Stimulated activated CD4-positive, alpha-beta T cell treated with anti-CD3 and anti-CD28 coated beads, TNF-alpha, amount 100 ng/mL, for 48 hours (primary cell): ENCODE results near the gene FAM89A.
"Not testable (repeated sequence)": the region's sequence is repeated elsewhere in the genome, so short reads cannot be mapped to it uniquely, and the experiment has no call there.

Experiments used
- DNase-seq, 3 donors: peaks; one replicate each; pipeline ENCODE4 v3.0.0-alpha.2; 2020; ENCODE audit warnings: low read depth in 3 of 3

Gene FAM89A

DNA sequence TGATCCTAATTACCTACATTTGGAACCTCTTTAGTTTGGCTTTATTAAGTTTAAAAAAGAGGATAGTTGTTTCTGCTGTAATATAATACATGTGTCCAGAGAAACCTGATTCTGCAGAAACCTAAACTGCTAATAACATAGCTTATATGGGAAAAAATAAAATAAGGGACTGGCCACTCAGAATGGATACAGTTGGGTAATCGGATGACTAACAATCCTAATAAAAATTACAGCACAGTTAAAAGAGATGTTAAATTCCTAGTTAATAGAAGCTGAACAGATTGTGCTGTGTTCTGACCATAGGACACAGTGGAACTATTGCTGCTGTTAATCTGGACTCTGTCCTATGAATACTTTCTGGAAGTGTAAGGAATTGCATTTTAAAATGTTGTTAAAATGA lies 45.2 kb downstream of the FAM89A start:
- no peak for DNase-seq

GRCh38 chr1:230992100-230992774 lies 47.8 kb downstream of the FAM89A start:
- no peak for DNase-seq

GRCh38 chr1:230987448-230987847 lies 52.6 kb downstream of the FAM89A start:
- no peak for DNase-seq

DNA sequence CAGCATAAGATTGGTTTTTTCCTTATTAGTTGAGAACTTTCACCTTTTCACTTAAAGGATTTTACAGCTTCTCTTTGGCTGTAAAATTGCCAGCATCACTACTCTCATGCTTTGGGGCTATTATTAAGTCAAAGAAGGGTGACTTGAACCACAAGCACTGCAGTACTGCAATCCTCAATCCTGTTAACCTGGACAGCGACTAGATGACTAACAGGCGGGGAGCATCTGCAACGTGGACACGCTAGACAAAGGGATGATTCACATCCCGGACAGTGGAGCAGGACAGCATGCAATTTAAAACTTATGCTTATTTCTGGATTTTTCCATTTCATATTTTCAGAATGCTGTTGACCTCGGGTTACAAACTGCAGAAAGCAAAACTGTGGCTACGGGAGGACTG lies 53.1 kb downstream of the FAM89A start:
- DNase-seq: no peak

DNA sequence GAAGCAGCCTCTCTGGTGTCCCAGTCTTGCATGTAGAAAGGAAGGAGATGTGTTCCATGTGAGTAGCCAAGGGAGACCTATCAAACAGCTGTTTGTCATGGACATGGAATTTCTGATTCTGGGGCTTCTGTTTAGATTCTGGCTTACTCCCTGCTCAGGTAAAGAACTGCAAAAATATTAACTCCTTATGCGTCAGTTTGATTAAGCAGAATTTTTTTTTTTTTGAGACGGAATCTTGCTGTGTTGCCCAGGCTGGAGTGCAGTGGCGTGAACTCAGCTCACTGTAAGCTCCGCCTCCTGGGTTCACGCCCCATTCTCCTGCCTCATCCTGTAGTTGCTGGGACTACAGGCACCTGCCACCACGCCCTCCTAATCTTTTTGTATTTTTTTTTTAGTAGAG lies 54.3 kb downstream of the FAM89A start:
- no peak for DNase-seq

DNA sequence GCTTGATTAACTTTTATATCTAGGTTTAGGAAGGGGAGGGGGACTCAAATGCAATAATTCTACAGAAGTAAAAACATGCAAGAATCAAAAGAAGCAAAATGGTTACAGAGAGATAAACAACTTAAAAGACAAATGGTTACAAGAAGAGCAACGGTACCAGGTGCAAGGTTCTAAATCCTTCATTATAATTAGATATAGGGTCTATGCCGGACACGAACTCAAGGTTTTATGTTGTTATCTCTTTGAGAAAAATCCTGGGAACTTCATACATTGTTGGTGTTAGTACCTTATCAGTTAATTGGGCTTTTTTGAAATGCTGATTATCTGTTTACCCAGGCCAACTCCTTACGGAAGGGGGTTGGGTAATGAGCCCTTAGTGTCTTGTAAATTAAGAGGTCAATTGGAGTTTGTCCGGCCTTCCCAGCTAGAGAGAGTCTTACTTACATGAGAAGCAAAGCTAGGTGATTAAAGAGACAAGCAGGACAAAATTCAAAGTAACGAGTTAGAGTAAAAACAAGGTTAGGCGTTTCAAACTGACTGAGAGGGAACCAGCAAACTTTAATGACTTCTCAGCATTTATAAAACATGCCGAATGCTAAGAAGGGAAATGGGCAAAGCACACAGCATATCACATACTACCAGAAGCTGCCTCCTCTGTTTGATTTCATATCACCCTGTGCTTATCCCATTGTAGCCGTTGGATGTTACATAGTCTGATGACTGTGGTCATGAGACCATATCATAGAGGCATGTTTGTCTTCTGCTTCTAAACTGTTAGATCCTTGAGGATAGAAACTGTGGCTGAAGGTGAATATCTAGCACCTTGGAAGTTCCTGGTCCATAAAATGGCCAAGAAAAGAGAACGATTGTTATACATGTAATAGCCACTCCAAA lies 55.2 kb downstream of the FAM89A start:
- not testable (repeated sequence) for DNase-seq

- no peak for DNase-seq
These were observed 56.2 kb downstream of the FAM89A start for GRCh38 chr1:230983811-230984210.

GRCh38 chr1:230982696-230983095 lies 57.4 kb downstream of the FAM89A start:
- no peak for DNase-seq

GRCh38 chr1:230979952-230980351 lies 60.1 kb downstream of the FAM89A start:
- DNase-seq: no peak

DNA sequence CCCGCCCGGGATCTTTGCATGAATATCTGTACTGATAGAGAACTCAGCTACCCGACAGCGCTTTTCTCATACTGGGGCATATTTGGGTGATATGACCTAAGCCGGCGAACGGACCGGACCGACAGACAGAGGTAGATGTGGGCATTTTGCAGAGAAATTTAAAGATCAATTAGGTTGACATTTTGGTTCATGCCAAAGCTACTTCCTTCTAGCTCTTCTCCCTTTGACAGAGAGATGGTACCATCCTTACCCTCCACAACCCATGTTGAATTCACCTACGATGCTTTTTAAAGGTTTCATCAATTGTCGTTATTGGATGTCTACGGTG lies 60.7 kb downstream of the FAM89A start:
- no peak for DNase-seq

- DNase-seq: peak; percentile 94 to 97 (median 95)
These were observed 61.3 kb downstream of the FAM89A start, which contains the start of the genes ARV1 and TTC13 for GRCh38 chr1:230978491-230979388. Gene ARV1 (plus strand): TSS chr1:230979094. CDS start chr1:230979106, 12 bp downstream. Gene TTC13 (minus strand): TSS chr1:230978861. CDS start chr1:230978830, 31 bp downstream.

- DNase-seq: peak in 1 of 3 donors; percentile 23
These were observed 62.1 kb downstream of the FAM89A start for GRCh38 chr1:230977761-230978490.

- no peak for DNase-seq
These were observed 63.0 kb downstream of the FAM89A start for GRCh38 chr1:230976825-230977747.

DNA sequence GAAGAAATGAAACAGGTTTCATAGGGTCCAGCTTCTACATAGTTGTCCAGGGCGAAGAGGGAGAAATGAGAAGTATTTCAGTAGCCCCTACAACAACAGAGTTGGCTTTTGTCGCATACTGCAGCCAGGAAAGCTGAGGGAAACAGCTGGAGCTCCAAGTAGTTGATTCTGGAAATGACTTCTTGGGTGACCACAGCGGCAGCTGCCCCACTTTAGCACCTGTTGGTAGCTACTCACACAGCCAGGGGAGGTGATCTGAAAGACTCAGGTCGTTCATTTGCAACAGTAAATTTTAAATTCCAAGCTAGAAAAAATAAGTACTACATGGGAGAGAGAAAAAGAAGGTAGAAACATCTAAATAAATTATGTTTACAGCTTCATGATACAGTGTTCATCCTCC lies 63.7 kb downstream of the FAM89A start:
- no peak for DNase-seq

DNA sequence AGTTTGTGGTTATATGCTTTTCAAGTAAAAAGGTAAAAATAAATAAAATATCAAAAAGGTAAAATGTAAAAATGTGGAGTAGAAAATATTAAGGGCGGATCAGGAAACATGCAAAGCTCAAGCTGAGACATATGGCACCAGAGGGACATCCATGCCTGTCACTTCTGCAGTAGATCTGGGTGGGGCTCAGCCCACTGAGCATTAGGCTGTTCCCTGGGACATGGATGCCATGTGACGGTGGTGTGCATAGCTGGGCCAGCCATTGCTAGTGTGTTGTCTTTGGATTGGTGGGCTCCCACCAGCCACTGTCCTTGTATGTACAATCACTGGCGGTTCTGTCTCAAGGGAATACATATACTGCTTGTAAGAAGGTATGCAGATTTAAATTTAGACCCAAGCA lies 64.4 kb downstream of the FAM89A start:
- DNase-seq: no peak

DNA sequence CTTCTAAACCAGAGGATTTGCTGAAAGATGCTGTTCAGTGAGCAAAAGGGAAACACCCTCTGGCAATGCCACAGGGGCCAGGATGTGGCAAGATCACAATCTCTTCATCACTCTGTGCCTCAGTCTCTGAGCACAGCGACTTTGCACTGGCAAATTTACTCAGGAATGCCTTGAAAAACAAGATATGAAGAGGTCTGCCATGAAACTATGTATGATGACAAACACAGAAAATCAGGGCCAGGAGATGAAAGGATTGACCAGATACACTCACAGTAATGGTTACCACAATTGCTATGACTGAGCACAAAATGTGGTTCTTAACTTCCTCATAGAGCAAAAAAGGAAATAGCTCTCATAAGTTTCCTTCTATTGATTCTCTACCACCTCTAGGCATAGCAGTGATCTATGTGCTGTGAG lies 67.2 kb downstream of the FAM89A start:
- peak in 2 of 3 donors; percentile 16 to 44 for DNase-seq

- DNase-seq: no peak
These were observed 68.3 kb downstream of the FAM89A start for GRCh38 chr1:230971771-230972170.

DNA sequence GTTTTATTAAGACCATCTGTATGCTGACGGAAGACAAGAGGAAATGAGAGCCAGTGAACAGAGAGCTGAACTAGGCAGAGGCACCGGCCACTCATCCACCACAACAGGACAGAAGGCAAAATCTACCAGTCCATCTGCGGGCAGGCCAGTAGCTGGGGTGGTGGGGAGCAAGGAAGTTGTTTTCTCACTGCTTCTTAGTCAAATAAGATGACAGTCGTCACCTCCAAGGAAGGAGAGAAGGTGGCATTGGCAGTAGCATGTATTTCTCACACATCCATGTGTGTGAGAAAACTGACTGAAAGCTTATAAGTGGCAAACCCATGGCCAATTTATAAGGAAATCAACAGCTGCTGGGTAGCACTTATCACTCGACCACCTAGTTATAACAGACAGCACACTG lies 69.6 kb downstream of the FAM89A start:
- no peak for DNase-seq
